ENCODE results near the gene KMT2C.

The KMT2C gene

GRCh38 chr7:152180587-152180986, 255.2 kb downstream of the KMT2C start:
- peak; percentile 15 for DNase-seq

- DNase-seq, result no peak
Measured at GRCh38 chr7:152180048-152180447, 255.8 kb downstream of the KMT2C start.

- no peak for DNase-seq
Measured at GRCh38 chr7:152178405-152179058, 257.3 kb downstream of the KMT2C start.

- no peak for DNase-seq
Measured at GRCh38 chr7:152177681-152178404, 258.0 kb downstream of the KMT2C start.

GRCh38 chr7:152176797-152177196, 259.0 kb downstream of the KMT2C start:
- no peak for DNase-seq

- no peak for DNase-seq
Measured at GRCh38 chr7:152173372-152174070, 262.3 kb downstream of the KMT2C start.

- DNase-seq, result no peak
Measured at GRCh38 chr7:152162287-152162686, 273.5 kb downstream of the KMT2C start.

GRCh38 chr7:152161171-152161570, 274.6 kb downstream of the KMT2C start:
- no peak for DNase-seq

GRCh38 chr7:152158801-152159587, 276.8 kb downstream of the KMT2C start:
- no peak for DNase-seq

GRCh38 chr7:152152267-152152666, 283.5 kb downstream of the KMT2C start:
- DNase-seq, result no peak

- no peak for DNase-seq
Measured at GRCh38 chr7:152149363-152149762, 286.4 kb downstream of the KMT2C start.

GRCh38 chr7:152148706-152149105, 287.1 kb downstream of the KMT2C start:
- no peak for DNase-seq

- peak; percentile 59 for DNase-seq
Measured at GRCh38 chr7:152145853-152146466, 289.8 kb downstream of the KMT2C start.

- DNase-seq, result no peak
Measured at GRCh38 chr7:152144557-152145245, 291.1 kb downstream of the KMT2C start.

- DNase-seq, result no peak
Measured at GRCh38 chr7:152142976-152143595, 292.7 kb downstream of the KMT2C start.

GRCh38 chr7:152140560-152140959, 295.2 kb downstream of the KMT2C start:
- DNase-seq, result no peak

GRCh38 chr7:152140067-152140466, 295.7 kb downstream of the KMT2C start:
- no peak for DNase-seq

- DNase-seq, result peak; percentile 2
Measured at GRCh38 chr7:152137476-152138025, 298.3 kb downstream of the KMT2C start.

- no peak for DNase-seq
Measured at GRCh38 chr7:152136686-152137085, 299.1 kb downstream of the KMT2C start.

GRCh38 chr7:152133804-152134203, 302.0 kb downstream of the KMT2C start:
- DNase-seq, result no peak

GRCh38 chr7:152132812-152133211, 303.0 kb downstream of the KMT2C start:
- DNase-seq, result no peak
